ENCODE data around the gene MYBL2.
"Not testable (repeated sequence)": the region's sequence is repeated elsewhere in the genome, so short reads cannot be mapped to it uniquely, and the experiment has no call there.

Gene MYBL2

DNA sequence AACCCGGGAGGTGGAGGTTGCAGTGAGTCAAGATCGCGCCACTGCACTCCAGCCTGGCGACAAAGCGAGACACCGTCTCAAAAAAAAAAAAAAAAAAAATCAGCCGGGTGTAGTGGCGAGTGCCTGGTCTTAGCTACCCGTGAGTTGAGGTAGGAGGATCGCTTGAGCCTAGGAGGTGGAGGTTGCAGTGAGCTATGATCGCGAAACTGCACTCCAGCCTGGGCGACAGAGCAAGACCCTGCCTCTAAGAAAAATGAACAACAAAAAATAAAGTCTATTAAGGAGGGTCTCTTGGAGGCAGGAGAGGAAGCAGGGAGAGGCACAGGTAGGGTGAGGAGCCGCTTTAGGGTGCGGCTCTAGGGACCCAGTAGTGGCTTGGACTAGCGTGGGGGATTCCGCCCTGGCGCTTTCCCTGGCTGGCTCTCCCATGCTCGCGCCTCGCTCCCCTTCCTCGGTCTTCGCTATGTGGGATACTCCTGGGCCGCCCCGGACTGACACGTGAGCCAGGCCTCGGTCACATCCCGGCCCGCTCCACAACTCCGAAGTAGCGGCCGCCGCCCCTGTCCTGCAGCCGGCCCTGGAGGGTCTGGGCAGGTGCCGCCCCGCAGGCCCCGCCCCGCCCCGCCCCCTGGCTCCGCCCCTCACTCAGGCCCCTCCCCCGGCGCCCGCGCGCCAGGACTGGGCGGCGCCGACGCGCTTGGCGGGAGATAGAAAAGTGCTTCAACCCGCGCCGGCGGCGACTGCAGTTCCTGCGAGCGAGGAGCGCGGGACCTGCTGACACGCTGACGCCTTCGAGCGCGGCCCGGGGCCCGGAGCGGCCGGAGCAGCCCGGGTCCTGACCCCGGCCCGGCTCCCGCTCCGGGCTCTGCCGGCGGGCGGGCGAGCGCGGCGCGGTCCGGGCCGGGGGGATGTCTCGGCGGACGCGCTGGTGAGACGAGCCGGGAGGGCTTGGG lies at the start of gene MYBL2:
MYBL2 (plus strand) TSS at position 739 of the 953 bp plus-strand sequence; CDS start at position 909, 170 bp downstream.
- in situ Hi-C loops (cut with MboI; ENCODE audit: low sequenced_read_pairs): no loop called here

DNA sequence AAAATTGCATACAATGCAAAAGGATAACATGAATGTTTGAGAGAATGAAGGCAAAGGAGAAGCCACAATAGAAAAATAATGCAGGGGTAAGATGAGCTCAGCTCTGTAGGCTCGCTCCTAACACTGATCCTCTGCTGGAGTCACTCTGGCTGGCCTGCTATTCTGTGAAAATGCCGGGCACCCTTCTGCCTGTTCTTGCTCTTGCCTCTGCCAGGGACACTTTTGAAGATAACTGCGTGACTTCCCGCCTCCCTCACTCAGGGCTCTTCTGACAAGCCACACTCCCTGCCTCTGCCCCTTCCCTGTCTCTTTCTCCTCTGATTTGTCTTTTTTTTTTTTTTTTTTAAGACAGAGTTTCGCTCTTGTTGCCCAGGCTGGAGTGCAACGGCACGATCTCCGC lies 35.3 kb upstream of the MYBL2 start:
- in situ Hi-C loops (cut with MboI; ENCODE audit: low sequenced_read_pairs): no loop called here

DNA sequence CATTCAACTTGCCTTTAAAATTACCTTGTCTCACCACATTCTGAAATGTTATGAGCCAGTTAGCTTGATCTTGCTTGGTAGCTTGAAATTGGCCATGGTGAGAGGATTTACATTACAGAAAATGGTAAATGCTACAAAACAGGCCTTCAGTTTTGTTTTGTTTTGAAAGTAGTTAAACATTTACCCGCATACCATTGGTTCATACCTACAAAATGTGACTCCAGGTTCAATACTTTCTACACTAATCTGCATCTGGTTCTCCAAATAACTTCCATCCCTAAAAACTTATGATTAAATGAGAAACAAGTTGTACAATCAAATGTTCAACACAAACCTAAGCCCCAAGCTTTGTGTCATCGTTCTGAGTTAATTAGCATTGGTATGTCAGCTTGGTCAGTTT lies 30.5 kb upstream of the MYBL2 start:
- in situ Hi-C loops (cut with MboI; ENCODE audit: low sequenced_read_pairs): no loop called here

DNA sequence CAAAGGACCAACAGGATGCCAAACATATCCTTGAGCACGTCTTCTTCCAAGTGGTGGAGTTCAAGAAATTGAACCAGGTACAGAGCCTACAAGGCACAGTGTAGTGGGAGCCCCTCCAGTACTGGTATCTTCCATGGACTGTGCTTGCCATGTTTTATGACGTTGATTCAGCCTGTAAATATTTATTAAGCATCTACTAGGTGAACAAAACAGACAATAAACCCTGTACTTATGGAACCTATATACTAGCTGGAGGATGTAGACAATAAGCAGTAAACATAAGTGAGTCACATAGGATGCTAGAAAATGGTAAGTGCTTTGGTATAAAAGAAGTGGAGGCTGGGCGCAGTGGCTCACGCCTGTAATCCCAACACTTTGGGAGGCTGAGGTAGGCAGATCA lies 24.4 kb upstream of the MYBL2 start:
- in situ Hi-C loops (cut with MboI; ENCODE audit: low sequenced_read_pairs): no loop called here

DNA sequence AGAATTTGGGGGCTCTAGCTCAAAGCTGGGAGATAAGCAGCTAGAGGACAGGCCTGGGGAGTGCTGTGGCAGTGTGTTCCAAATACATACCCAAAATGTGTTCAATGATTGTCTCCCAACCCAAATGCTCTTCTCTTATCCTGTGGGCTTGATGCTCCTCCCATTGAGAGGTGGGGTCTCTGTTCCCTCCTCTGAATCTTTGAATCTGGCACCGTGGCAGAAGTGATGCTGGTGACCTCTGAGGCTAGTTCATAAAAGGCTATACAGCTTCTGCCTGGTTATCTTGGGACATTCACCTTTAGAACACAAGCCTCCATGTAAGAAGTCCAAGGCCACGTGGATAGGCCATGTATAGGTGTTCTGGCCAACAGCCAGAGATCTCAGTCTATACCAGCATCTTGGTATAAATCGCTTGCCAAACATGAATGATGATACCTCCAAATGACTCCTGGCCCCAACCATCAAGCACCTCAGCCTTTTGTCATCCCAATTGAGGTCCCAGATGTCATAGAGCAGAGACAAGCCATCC lies 15.9 kb upstream of the MYBL2 start:
- in situ Hi-C loops (cut with MboI; ENCODE audit: low sequenced_read_pairs): no loop called here

DNA sequence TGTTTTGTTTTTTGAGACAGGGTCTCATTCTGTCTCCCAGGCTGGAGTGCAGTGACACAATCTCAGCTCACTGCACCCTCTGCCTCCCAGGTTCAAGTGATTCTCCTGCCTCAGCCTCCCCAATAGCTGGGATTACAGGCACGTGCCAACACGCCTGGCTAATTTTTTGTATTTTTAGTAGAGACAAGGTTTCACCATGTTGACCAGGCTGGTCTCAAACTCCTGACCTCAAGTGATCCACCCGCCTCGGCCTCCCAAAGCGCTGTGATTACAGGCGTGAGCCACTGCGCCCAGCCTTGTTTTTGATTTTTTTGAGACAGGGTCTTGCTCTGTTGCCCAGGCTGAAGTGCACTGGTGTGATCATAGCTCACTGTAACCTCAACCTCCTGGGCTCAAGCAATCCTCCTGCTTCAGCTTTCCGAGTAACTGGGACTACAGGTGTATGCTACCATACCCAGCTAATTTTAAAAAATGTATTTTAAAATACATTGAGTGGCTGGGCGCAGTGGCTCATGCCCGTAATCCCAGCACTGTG lies 15.2 kb upstream of the MYBL2 start:
- in situ Hi-C loops (cut with MboI; ENCODE audit: low sequenced_read_pairs): not testable (repeated sequence)

DNA sequence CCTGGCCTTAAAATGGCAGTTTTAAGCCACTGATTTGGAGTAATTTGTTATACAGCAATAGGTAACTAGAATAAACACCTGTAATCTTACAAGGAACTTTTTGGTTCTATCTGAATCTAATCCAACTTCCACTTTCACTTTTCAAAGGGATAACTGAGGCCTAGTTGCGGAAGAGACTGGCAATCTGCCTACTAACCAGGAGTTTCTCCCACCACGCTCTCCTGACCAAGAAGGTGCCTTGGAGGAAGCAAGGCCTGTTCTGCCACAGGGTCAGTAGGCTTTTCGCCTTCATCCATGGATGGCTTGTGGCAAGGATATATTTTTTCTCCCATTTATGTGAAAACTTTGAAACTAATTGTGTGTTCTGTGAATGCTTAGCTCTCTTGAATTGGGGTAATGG lies 12.9 kb upstream of the MYBL2 start:
- in situ Hi-C loops (cut with MboI; ENCODE audit: low sequenced_read_pairs): no loop called here

DNA sequence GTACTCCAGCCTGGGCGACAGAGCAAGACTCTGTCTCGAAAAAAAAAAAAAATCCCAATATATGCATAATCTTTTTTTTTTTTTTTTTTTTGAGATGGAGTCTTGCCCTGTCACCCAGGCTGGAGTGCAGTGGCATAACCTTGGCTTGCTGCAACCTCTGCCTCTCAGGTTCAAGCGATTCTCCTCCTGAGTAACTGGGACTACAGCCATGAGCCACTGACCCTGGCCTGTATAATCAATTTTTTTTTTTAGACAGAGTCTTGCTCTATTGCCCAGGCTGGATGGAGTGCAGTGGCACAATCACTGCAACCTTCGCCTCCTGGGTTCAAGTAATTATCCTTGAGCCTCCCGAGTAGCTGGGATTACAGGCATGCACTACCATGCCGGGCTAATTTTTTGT lies 11.7 kb upstream of the MYBL2 start:
- in situ Hi-C loops (cut with MboI; ENCODE audit: low sequenced_read_pairs): not testable (repeated sequence)

DNA sequence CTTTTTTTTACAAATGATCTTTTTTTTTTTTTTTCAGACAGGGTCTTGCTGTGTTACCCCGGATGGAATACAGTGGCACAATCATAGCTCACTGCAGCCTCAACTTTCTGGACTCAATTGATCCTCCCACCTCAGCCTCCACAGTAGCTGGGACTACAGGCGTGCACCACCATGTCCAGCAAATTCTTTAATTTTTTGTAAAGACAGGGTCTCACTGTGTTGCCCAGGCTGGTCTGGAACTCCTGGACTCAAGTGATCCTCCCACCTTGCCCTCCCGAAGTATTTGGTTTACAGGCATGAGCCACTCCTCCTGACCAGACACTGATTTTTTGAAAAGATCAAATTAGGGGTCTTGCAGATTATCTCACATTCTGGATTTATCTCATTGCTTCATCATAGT lies 11.0 kb upstream of the MYBL2 start:
- in situ Hi-C loops (cut with MboI; ENCODE audit: low sequenced_read_pairs): no loop called here

DNA sequence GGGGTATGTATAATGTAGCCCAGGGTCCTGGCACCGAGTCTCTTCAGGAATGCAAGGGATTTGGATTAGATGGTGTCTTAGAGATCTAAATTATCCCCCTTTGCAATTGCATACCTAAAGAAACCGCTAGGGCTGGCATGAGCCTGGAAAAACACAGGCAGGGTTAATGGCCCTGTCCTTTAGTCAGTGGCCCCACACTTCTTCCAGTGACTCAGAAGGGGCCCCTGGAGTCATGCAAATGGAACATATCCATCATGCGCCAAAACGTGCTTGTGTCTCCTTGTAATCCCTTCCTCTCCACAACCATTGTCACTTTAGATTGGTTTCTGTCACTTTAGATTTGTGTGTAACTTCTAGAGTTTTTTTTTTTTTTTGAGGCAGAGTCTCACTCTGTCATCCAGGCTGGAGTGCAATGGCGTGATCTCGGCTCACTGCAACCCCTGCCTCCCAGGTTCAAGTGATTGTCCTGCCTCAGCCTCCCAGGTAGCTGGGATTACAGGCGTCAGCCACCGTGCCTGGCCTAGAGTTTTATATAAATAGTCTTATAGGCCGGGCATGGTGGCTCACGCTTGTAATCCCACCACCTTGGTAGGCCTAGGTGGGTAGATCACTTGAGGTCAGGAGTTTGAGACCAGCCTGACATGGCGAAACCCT lies 8.7 kb upstream of the MYBL2 start:
- in situ Hi-C loops (cut with MboI; ENCODE audit: low sequenced_read_pairs): no loop called here

DNA sequence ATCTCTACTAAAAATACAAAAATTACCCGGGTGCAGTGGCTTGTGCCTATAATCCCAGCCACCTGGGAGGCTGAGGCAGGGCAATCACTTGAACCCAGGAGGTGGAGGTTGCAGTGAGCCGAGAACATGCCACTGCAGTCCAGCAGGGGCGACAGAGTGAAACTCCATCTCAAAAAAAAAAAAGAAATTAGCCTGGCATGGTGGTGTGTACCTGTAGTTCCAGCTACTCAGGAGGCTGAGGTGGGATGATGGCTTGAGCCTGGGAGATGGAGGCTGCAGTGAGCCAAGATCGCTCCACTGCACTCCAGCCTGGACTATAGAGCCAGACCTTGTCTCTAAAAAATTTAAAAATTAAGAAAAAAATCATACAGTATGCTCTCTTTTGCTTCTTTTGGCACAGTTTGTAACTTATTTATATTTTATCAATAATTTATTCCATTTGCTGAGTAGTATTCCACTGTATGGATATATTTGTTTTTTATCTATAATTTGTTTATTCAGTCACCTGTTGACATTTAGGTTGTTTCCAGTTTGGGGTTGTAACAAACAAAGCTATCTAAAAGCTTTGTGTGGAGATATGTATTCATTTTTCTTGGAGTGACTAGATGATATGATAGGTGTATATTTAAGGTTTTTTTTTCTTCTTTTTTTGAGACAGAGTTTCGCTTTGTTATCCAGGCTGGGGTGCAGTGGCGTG lies 8.0 kb upstream of the MYBL2 start:
- in situ Hi-C loops (cut with MboI; ENCODE audit: low sequenced_read_pairs): no loop called here

DNA sequence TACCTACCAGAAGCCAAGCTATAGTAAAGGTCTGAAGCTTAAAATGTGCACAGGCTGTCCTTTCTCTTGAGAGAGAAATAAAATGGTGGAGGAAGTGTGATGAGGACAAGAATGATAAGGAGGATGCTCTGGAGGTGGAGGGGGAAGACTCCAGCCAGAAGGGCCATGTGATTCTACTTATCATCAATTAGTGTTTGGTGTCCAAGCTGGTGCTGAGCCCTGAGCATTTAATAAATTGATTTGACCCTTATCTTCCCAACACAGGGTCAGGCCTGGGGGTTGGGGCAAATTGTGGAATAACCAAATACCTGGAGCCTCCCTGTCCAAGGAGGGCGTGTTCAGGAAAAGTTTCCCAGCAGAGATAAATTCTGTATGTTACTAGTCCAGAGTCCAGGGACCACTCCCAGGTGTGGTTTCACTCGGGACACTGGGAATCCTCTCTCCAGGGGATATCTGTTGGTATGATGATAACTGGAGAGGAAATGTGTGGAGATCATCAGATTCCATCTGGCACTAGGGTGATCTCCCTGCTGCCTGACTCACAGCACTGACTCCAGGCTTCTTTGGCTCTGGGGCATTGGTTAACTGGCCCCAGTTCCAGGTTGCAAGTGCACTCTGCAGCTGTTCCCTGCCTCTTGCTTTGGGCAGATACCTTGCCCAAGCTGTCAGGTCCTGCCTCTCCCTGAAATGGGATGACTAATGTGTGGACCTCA lies 3.8 kb upstream of the MYBL2 start:
- in situ Hi-C loops (cut with MboI; ENCODE audit: low sequenced_read_pairs): no loop called here

DNA sequence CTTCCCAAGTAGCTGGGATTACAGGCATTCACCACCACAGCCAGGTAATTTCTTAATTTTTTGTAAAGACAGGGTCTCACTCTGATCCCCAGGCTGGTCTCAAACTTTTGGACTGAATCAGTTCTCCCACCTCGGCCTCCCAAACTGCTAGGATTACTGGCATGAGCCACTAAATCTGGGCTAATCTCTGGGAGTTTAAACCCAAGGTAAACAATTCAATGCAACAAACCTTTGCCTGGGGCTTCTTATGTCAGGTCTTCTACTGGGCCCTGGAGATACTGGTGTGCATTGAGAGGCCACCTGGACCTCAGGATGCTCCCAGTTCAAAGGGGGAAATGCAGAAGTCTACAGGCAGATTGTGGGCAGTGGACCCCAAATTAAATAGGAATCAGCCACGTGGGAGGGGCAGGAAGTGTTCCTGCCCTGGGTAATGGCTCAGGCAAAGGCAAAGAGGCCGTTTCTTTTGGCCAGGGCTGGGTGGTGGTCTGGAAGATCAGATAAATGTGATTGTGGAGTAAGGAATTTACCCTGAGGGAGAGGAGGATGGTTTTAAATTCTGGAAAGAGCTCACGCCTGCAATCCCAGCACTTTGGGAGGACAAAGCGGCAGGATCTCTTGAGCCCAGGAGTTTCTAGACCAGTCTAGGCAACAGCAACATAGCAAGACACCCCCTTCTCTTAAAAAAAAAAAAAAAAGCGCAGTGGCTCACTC lies 1.3 kb upstream of the MYBL2 start:
- in situ Hi-C loops (cut with MboI; ENCODE audit: low sequenced_read_pairs): no loop called here

DNA sequence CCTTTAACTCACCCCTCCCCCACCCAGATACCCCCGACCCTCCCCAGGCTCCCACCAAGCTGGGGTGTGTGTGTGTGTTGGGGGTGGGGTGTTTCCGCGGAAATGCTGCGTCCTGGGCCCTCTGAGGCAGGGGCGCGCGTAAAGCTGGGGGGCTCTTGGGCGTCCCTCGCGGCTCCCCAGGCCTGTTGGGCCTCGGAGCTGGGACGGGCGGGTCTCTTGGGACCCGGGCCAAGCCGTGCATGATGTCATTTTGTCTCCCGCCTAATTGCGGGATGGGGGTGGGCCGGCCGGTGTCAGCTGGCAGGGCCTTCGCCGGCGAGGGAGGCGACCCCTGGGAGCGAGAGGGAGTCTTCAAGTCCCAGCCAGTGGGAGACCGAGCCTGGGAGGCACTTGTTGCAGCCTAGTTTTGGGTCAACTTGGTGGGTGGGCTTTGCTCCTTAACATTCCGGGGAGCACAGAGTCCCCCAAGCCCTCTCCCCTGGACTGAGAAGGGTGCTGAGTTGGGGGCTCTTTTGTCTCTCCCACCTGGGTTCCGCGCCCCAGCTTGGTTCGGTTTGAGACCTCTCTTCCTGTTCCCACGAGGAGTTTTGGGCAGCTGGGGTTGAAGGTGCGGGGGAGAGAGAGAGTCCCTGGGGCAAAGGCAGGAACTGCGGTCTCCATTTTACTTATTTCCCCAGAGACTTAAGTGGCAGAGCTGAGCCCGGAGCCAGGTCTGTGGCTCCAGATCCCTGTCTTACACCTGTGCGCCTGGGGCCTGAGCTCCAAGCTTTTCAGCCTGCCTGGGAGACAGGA lies 623 bp downstream of the MYBL2 start:
- in situ Hi-C loops (cut with MboI; ENCODE audit: low sequenced_read_pairs): no loop called here

DNA sequence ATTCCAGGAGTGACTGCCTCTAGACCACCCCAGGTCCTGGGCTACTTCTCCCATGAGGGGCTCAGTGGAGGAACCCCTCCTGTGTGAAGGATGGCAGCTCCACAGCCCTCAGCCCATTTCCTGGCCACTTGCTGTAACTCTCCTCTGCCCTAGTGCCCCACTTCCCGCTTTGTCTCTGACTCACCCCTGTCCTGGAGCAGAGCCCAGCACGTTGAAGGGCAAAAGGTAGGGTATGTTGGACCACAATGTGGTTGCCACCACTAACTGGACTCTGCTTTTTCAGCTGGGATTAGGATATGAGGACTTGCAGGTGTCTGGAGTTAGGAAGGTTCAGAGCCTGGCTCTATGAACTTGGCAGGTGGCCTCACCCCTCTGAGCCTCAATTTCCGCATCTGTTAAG lies 2.4 kb downstream of the MYBL2 start:
- in situ Hi-C loops (cut with MboI; ENCODE audit: low sequenced_read_pairs): no loop called here

DNA sequence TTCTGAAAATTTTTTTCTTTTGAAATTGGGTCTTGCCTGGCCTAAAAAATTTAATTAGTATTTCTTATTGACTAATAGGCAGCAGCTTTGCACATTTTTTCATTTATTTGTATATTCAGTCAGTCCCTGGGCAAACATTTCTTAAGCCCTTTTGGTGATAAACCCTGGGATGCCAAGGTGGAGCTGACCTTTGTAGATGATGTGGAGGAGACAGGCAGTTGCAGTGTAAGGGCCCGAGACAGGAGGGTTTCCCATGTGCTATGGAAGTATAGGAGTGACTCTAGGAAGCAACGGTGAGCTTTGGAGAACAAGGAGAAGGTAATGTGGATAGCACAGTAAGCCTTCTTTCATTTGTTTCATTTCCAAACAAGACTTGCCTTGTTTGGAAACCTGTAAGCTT lies 3.5 kb downstream of the MYBL2 start:
- in situ Hi-C loops (cut with MboI; ENCODE audit: low sequenced_read_pairs): no loop called here

DNA sequence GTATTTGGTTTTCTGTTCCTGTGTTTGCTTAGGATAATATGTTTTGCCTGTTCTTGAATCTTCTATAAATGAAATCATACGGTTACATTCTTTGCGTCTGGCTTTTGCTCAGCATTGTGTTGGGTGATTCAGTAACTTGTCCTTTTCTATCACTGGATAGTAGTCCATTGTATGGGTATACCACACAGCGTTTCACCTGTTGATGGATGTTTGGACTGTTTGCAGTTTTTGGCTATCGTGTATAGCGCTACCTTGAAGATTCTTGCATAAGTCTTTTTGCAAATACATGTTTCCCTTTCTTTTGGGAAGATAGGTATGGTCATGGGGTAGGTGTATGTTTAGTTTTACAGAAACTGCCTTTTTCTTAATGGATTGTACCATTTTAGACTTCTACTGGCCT lies 9.5 kb downstream of the MYBL2 start:
- in situ Hi-C loops (cut with MboI; ENCODE audit: low sequenced_read_pairs): loop anchor here (25.0 kb wide), 1 partner anchor 214 kb away; the partner anchor contains the start of gene SRSF6

DNA sequence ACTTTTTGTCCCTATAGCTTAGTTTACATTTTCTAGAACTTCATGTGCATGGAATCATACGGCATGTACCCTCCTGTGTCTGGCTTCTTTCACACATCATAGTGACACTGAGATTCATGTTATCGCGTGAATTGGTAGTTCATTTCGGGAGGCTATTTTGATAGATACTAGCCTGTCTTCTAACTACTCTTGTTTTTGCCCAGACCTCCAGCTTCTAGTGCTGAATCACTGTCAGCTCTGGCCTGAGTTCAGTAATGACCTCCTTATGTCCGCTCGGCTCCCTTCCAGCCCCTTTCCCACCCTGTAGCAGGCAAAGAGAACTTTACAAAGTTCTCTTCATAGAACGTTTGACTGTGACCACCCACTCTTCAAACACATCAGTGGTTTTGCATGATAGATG lies 14.1 kb downstream of the MYBL2 start:
- in situ Hi-C loops (cut with MboI; ENCODE audit: low sequenced_read_pairs): loop anchor here (25.0 kb wide), 1 partner anchor 219 kb away; the partner anchor contains the start of gene SRSF6

DNA sequence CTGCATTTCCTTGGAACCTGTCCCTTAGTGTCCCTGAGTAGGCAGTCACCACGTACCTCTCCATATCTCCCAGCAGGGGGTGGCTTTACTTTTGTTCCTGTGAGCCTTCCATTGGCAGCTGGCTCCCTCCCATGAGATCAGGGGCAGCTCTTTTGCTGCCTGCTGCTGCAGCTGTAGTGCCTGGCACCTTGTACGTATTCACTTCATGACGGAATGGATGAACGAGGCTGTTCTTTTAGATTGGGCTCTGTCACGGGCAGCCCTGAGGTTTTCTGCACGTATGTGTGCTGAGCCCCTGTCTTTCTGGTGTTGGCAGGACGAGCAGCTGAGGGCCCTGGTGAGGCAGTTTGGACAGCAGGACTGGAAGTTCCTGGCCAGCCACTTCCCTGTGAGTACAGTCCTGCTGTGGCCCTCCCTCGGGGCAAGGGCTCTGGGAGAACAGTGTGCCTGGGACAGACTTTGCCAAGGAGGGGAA lies 14.6 kb downstream of the MYBL2 start:
- in situ Hi-C loops (cut with MboI; ENCODE audit: low sequenced_read_pairs): loop anchor here (25.0 kb wide), 1 partner anchor 219 kb away; the partner anchor contains the start of gene SRSF6

All from HL-60/S4 treated with retinoic acid at 250 ng/mL for 4 days and 3 days (cell line).